COLO668 (cell line): ENCODE measurements around the gene UNKL.

ENCODE experiments used
- DNase-seq: peaks from one replicate; lab custom pipeline; 2025; ENCODE audit not compliant: unreplicated experiment; lab: John Stamatoyannopoulos, UW

Gene UNKL

GRCh38 chr16:1432388-1433262 lies 18.1 kb upstream of the UNKL start:
- DNase-seq = no peak

GRCh38 chr16:1431497-1432270 lies 17.2 kb upstream of the UNKL start:
- no peak for DNase-seq

DNA sequence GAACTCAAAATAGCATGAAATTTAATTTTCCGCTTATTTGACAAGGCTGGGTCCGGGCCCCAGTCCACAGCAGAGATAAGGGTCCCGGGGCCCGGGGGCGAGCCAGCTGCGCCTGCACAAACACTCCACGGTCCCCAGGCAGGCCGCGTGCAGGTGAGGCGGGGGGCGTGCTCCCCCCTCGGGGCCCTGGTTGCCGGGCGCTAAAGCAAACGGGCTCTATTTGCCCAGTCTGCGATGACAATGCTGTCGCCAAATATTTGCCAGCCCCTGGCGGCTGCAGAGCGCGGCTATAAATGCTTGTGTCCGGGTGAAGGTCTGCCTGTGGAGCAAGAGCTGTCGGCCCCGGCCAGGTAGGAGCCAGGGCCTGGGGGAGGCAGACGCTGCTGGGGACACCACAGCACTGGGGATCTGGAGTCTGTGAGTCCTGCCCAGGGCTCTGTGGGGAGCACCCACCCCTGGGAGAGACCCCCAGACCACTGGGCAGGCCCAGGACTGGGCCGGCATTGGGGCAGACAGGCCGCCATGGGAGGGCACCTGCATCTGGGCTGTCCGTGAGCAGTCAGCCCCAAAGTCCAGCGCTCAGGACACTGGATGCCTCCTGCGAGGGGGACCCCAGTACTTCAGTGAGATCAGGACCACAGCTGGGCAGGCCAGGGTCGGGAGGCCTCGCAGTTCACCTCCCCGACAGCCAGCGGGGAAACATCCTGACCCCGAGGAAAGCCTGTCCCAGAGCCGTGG lies 16.4 kb upstream of the UNKL start, which contains the start of gene PERCC1:
TSS of gene PERCC1 (plus strand) at position 320 of the 738 bp plus-strand sequence. CDS start 1,516 bp downstream, outside the sequence.
- peak; percentile 92 for DNase-seq

DNA sequence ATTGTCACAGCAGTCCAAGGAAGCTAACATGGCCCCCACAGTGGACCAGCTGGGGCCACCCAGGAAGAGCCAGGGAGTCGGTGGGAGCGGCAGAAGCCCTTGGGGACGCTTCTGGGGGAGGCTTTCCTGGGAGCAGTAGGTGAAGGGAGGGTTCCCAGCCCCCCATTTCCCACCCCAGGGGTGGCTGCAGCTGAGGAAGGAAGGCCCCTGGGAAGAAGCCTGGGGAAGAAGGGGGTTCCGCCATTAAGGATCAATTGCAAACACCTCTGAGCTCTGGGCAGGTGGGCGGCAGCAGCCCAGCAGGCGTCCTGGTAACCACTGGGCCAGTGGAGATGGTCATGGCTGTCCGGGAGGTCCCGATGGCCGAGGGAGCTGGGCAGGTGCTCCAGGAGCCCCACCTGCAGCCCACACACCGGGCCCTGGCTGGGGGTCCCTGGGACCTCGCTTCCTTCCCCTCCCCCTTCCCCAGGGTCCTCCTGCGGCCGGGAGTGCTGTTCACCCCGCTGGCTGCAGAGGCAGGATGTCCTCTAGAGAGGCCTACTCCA lies 15.8 kb upstream of the UNKL start:
- no peak for DNase-seq

- DNase-seq = no peak
Observed at GRCh38 chr16:1429631-1430030, 15.1 kb upstream of the UNKL start.

- DNase-seq = peak; percentile 20
Observed at GRCh38 chr16:1429012-1429411, 14.5 kb upstream of the UNKL start.

GRCh38 chr16:1428511-1428910 lies 14.0 kb upstream of the UNKL start:
- DNase-seq = no peak

GRCh38 chr16:1427473-1428461 lies 13.3 kb upstream of the UNKL start:
- peak; percentile 26 for DNase-seq

GRCh38 chr16:1426734-1427471 lies 12.4 kb upstream of the UNKL start:
- peak; percentile 89 for DNase-seq

GRCh38 chr16:1425616-1426370 lies 11.3 kb upstream of the UNKL start:
- DNase-seq = peak; percentile 76

GRCh38 chr16:1424028-1424427 lies 9.5 kb upstream of the UNKL start:
- no peak for DNase-seq

DNA sequence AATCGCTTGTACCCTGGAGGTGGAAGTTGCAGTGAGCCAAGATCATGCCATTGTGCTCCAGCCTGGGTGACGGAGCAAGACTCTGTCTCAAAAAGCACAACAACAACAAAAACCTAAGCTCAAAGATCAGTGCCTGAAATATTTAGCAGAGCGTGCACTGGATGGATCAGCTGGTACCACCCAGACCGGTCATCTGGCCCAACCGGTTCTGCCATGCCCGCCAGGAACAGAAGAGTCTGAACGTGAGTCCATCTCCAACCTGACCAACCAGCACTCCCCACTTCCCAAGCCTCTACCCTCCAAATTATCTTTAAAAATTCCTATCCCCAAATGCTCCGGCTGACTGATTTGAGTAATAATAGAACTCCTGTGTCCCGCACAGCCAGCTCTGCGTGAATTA lies 7.6 kb upstream of the UNKL start:
- DNase-seq = no peak

DNA sequence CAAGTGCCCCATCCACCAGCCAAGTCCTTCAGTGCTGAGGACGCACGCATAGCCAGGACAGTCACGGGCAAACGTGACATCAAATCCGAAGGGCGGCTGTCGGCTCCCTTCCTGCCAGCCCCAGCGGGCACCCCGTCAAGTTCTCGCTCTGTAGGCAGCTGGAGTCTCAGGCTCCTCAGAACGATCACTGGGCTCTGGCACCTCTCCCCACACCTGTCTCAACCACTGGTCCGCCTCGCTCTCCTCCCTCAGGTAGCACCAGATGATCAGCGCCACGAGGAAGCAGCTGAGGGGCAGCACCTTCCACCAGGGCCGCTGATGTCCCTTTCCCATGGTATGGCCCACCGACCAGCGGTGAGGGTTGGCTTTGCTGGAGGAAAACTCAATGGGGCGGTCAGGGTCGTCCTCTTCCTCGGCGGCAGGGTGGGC lies 5.6 kb upstream of the UNKL start:
- no peak for DNase-seq

GRCh38 chr16:1416521-1416941 lies 2.0 kb upstream of the UNKL start:
- DNase-seq = no peak

- DNase-seq = peak; percentile 75
Observed at GRCh38 chr16:1413684-1414531, 596 bp downstream of the UNKL start.

DNA sequence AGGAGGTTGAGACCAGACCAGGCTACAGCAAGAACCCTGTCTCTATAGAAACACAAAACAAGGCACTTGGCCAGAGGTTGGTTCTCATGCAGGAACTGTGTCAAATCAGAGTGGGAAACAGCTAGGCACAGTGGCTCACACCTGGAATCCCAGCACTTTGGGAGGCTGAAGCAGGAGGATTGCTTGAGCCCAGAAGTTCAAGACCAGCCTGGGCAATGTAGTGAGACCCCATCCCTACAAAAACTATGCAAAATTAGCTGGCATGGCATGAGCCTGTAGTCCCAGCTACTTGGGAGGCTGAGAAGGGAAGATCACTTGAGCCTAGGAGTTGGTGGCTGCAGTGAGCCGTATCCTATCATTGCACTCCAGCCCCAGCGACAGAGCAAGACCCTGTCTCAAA lies 1.7 kb downstream of the UNKL start:
- DNase-seq = no peak

GRCh38 chr16:1408171-1408837 lies 6.2 kb downstream of the UNKL start:
- peak; percentile 91 for DNase-seq
